ENCODE measurements around the gene ARPP21. TPM values are rescaled to one million over a fixed set of nuclear protein-coding genes. Genes with fewer than 3 reads are reported as not detected.

Gene ARPP21
- polyA plus RNA-seq, 1 of the 3 experiments (the other 2 are of a cell fraction): 1.6 TPM

GRCh38 chr3:35624698-35625097, 14.6 kb upstream of the ARPP21 start:
- Histone ChIP-seq H3K9ac (no peak overlapping the region), H3K4me1 (ENCODE audit: control insufficient read depth in 1 of 2, insufficient read depth in 2 of 2, low read depth in 1 of 2, low read length in 1 of 2) (no peaks in the 10 kb centered on the region), H3K4me3 (ENCODE audit: low read depth in 2 of 2, low read length in 1 of 2) (no peak overlapping the region), H3F3A (replicated peaks; ENCODE audit: insufficient read depth) (no peaks in the 10 kb centered on the region), H3K36me3 (replicated peaks in 1 of 2; ENCODE audit: control insufficient read depth in 1 of 2, insufficient read depth in 2 of 2, low read length in 1 of 2) (no peaks in the 10 kb centered on the region), H3K79me2 (ENCODE audit: insufficient read depth) (no peaks in the 10 kb centered on the region), H3K27ac (ENCODE audit: low read depth in 2 of 2, low read length in 1 of 2) (no peak overlapping the region), H3K9me2 (no peaks in the 10 kb centered on the region), H3K27me3 (ENCODE audit: insufficient read depth) (no peaks in the 10 kb centered on the region), H3K4me2 (no peak overlapping the region), H4K20me1 (ENCODE audit: insufficient read depth) (no peaks in the 10 kb centered on the region), H3K9me3 (no peaks in the 10 kb centered on the region), H2AFZ (ENCODE audit: low read depth) (no peak overlapping the region)
- POLR2A ChIA-PET: no interaction called here
- no peak for DNase-seq
- no peak for TF ChIP-seq USF2 (IDR thresholded peaks at IDR 0.05; ENCODE audit: borderline replicate concordance, low read depth, low read length)
- TF ChIP-seq MAX (IDR thresholded peaks at IDR 0.05; ENCODE audit: low read depth): no peak
- no peak for TF ChIP-seq RAD21 (IDR thresholded peaks at IDR 0.05; ENCODE audit: low read length)
- no peak for TF ChIP-seq SIN3A (IDR thresholded peaks at IDR 0.05; ENCODE audit: borderline replicate concordance, low read depth, low read length)
- no peak for TF ChIP-seq CTCF (IDR thresholded peaks at IDR 0.05)
- TF ChIP-seq TEAD4 (IDR thresholded peaks at IDR 0.05; ENCODE audit: borderline replicate concordance, insufficient read depth): no peak
- TF ChIP-seq RXRA (IDR thresholded peaks at IDR 0.05; ENCODE audit: borderline replicate concordance, low read depth): no peak
- no peak for TF ChIP-seq MXI1 (IDR thresholded peaks at IDR 0.05; ENCODE audit: low read depth, low read length)
- TF ChIP-seq GATA2 (CRISPR knock-in tag; IDR thresholded peaks at IDR 0.05): no peak
- no peak for TF ChIP-seq IRF3 (IDR thresholded peaks at IDR 0.05; ENCODE audit: low read depth, low read length)
- no peak for TF ChIP-seq GABPA (IDR thresholded peaks at IDR 0.05; ENCODE audit: low read depth)
- TF ChIP-seq RFX5 (IDR thresholded peaks at IDR 0.05; ENCODE audit: low read length): no peak
- TF ChIP-seq RCOR1 (IDR thresholded peaks at IDR 0.05; ENCODE audit: low read length): no peak
- TF ChIP-seq USF1 (IDR thresholded peaks at IDR 0.05; ENCODE audit: borderline replicate concordance, low read depth): no peak
- CTCF ChIA-PET: no interaction called here
- WGBS (ENCODE audit: low lambda C conversion rate): 81% methylated on average over 2 of the region's 2 CpGs

Measured in SK-N-SH (cell line).